ENCODE results near the gene ILKAP.

ILKAP gene

DNA sequence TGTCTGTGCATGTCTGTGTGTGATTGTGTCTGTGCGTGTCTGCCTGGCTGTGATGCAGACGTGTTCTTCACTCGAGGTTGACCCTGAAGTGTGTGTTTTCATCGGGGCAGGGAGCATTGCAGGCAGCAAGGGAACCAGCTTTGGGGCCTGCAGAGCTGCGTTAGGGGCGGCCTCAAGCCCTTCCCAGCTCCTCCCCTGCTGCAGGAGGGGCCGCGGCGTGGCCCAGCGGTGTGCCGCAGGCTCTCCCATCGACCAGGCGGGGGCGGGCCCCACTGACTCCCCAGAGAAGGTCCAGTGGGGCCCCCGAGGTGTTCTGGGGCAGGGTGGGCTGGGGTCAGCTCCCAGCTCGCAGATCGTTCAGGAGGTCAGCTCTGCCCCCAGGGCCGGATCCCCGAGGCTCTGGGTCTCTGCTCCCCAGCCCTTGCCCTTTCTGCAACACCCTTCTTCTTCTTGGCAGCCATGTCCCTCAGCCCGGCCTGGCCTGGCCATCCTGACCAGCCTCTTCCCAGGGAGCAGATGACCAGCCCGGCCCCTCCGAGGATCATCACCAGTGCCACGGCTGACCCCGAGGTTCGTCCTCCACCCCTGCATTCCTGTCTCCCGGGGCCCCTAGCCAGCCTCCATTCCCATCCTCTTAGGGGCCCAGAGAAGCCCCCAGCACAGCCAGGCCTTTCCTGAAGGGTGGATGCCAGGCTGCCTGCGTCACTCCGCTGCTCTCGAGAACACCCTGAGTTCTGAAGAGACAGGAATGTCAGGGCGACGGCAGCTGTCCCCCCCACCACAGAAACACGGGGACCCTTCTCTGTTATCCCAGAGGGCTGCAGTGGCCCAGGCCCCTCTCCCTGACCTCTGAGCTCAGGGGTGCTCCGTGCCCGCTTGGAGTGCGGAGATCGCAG, 76.1 kb downstream of the ILKAP start:
- Histone ChIP-seq H3K36me3 (ENCODE audit: insufficient read depth, low read length) (no peaks in the 10 kb centered on the region), H3K4me1 (ENCODE audit: insufficient read depth, low read length) (no peaks in the 10 kb centered on the region), H3K9me3 (ENCODE audit: low read length) (no peaks in the 10 kb centered on the region), H3K9ac (ENCODE audit: low read length) (no peak overlapping the region), H3K27ac (ENCODE audit: low read depth, low read length) (peak overlapping the region; percentile 55), H3K27me3 (ENCODE audit: control insufficient read depth in 1 of 2, insufficient read depth in 2 of 2, low read length in 2 of 2) (no peaks in the 10 kb centered on the region), H3K4me3 (ENCODE audit: low read depth in 1 of 2, low read length in 2 of 2) (peak overlapping the region in 1 of 2 donors; percentile 47)

DNA sequence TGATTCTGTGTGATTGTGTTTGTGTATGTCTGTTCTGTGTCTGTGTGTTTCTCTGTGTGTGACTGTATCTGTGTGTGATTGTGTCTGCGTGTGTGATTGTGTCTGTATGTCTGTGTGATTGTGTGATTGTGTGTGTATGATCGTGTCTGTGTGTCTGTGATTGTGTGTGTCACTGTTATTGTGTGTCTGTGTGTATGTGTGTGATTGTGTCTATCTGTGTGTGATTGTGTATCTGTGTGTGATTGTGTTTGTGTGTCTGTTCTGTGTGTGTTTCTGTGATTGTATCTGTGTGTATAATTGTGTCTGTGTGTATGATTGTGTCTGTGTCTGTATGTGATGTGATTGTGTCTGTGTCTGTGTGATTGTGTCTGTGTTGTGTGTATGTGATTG, 76.7 kb downstream of the ILKAP start:
- Histone ChIP-seq H3K4me3 (ENCODE audit: low read depth in 1 of 2, low read length in 2 of 2) (no peak overlapping the region), H3K9me3 (ENCODE audit: low read length) (no peaks in the 10 kb centered on the region), H3K27me3 (ENCODE audit: control insufficient read depth in 1 of 2, insufficient read depth in 2 of 2, low read length in 2 of 2) (no peaks in the 10 kb centered on the region), H3K4me1 (ENCODE audit: insufficient read depth, low read length) (no peaks in the 10 kb centered on the region), H3K36me3 (ENCODE audit: insufficient read depth, low read length) (no peaks in the 10 kb centered on the region), H3K27ac (ENCODE audit: low read depth, low read length) (no peak overlapping the region), H3K9ac (ENCODE audit: low read length) (no peak overlapping the region)

DNA sequence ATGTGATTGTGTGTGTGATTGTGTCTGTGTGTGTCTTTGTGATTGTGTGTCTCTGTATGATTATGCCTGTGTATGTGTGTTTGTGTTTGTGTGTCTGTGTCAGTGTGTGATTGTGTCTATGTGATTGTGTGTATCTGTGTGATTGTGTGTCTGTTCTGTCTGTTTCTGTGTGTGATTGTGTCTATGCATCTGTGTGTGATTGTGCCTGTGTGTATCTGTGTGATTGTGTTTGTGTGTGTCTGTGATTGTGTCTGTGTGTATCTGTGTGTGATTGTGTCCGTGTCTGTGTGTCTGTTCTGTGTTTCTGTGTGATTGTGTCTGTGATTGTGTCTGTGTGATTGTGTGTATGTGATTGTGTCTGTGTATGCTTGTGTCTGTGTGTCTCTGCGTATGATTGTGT, 77.2 kb downstream of the ILKAP start:
- H3K4me1 ChIP-seq (ENCODE audit: insufficient read depth, low read length), result no peaks in the 10 kb centered on the region
- H3K9me3 ChIP-seq (ENCODE audit: low read length), result no peaks in the 10 kb centered on the region
- no peak overlapping the region for H3K27ac ChIP-seq (ENCODE audit: low read depth, low read length)
- H3K9ac ChIP-seq (ENCODE audit: low read length), result no peak overlapping the region
- H3K36me3 ChIP-seq (ENCODE audit: insufficient read depth, low read length), result no peaks in the 10 kb centered on the region
- H3K4me3 ChIP-seq (ENCODE audit: low read depth in 1 of 2, low read length in 2 of 2), result no peak overlapping the region
- H3K27me3 ChIP-seq (ENCODE audit: control insufficient read depth in 1 of 2, insufficient read depth in 2 of 2, low read length in 2 of 2), result no peaks in the 10 kb centered on the region

DNA sequence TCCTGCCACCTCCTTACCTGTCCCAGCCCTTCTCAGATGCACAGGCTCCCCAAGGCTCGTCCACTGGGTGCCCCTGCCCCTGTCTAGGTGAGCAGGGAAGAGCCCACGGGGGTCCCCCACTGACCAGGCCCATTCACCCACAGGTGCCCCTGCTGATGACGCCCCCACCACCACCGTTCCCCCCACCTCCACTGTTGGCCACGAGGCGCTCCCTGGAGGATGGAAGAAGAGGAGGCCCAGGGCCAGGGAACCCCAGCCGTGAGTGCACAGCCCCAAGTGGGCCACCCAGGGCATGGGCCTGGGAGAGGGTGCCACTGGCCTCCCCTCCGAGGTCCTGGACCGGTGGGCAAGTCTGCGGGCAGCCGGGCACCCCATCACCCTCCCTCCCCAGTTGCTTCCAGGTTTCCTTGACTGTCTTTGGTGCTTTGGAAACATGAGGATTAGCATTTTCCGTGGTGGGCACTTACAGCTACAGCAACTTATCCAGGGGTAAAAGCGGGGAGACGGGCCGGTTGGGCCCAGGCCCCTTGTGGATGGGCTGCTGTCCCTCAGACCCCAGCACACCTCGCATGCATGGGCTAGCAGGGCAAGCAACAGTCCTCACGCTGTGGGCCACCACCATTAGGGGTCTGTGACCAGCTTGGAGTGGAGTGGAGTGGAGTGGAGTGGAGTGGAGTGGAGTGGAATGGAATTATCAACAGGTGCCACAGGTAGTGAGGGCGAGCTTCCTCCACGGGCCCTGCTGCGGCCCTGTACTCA, 78.2 kb downstream of the ILKAP start:
- H3K9me3 ChIP-seq (ENCODE audit: low read length), result no peaks in the 10 kb centered on the region
- no peaks in the 10 kb centered on the region for H3K27me3 ChIP-seq (ENCODE audit: control insufficient read depth in 1 of 2, insufficient read depth in 2 of 2, low read length in 2 of 2)
- H3K9ac ChIP-seq (ENCODE audit: low read length), result no peak overlapping the region
- no peak overlapping the region for H3K27ac ChIP-seq (ENCODE audit: low read depth, low read length)
- H3K4me1 ChIP-seq (ENCODE audit: insufficient read depth, low read length), result no peaks in the 10 kb centered on the region
- H3K4me3 ChIP-seq (ENCODE audit: low read depth in 1 of 2, low read length in 2 of 2), result no peak overlapping the region
- H3K36me3 ChIP-seq (ENCODE audit: insufficient read depth, low read length), result no peaks in the 10 kb centered on the region

DNA sequence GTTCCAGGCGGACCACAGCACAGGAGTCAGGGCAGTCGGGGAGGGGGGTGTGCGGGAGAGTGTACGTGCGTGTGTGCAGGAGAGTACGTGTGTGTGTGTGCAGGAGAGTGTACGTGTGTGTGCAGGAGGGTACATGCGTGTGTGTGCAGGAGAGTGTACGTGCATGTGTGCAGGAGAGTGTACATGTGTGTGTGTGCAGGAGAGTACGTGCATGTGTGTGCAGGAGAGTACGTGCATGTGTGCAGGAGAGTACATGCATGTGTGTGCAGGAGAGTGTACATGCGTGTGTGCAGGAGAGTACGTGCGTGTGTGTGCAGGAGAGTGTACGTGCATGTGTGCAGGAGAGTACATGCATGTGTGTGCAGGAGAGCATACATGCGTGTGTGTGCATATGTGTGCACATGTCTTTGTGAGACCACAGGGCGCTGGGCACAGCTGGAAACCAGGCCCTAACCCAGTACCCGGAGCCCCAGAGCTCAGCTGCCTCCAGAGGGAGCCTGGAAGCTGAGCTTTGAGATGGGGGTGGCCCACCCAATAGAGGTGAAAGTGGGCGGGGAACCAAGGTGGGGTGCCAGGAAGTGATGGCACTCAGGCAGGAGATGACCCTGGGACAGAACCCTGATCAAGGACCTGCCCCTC, 78.9 kb downstream of the ILKAP start:
- Histone ChIP-seq H3K27ac (ENCODE audit: low read depth, low read length) (no peak overlapping the region), H3K27me3 (ENCODE audit: control insufficient read depth in 1 of 2, insufficient read depth in 2 of 2, low read length in 2 of 2) (no peaks in the 10 kb centered on the region), H3K9me3 (ENCODE audit: low read length) (no peaks in the 10 kb centered on the region), H3K9ac (ENCODE audit: low read length) (no peak overlapping the region), H3K4me1 (ENCODE audit: insufficient read depth, low read length) (no peaks in the 10 kb centered on the region), H3K36me3 (ENCODE audit: insufficient read depth, low read length) (no peaks in the 10 kb centered on the region), H3K4me3 (ENCODE audit: low read depth in 1 of 2, low read length in 2 of 2) (no peak overlapping the region)

DNA sequence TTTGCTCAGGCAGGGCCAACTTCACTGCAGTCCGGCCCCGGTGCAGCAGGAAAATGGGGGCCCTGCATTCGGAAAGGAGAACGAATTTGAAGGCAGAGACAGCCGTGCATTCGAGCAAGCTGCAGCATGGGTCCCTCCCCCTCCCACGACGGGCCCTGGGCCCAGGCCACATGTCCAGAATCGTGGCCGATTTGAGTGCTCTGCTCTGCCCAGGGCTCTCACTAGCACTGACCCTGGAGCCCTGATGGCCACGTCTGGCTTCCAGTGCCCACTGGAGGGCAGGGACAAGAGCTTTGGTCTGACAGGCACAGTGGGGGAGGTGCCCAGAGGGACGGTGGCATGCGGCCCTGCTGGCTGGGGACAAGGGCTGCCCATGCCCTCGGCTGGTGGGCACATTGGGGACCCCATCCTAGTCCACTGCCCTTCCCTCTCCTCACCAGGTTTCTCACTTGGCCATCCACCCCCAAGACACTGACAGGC, 79.5 kb downstream of the ILKAP start:
- H3K4me3 ChIP-seq (ENCODE audit: low read depth in 1 of 2, low read length in 2 of 2), result no peak overlapping the region
- no peaks in the 10 kb centered on the region for H3K36me3 ChIP-seq (ENCODE audit: insufficient read depth, low read length)
- H3K9ac ChIP-seq (ENCODE audit: low read length), result no peak overlapping the region
- H3K27me3 ChIP-seq (ENCODE audit: control insufficient read depth in 1 of 2, insufficient read depth in 2 of 2, low read length in 2 of 2), result no peaks in the 10 kb centered on the region
- H3K4me1 ChIP-seq (ENCODE audit: insufficient read depth, low read length), result no peaks in the 10 kb centered on the region
- H3K27ac ChIP-seq (ENCODE audit: low read depth, low read length), result no peak overlapping the region
- no peaks in the 10 kb centered on the region for H3K9me3 ChIP-seq (ENCODE audit: low read length)

DNA sequence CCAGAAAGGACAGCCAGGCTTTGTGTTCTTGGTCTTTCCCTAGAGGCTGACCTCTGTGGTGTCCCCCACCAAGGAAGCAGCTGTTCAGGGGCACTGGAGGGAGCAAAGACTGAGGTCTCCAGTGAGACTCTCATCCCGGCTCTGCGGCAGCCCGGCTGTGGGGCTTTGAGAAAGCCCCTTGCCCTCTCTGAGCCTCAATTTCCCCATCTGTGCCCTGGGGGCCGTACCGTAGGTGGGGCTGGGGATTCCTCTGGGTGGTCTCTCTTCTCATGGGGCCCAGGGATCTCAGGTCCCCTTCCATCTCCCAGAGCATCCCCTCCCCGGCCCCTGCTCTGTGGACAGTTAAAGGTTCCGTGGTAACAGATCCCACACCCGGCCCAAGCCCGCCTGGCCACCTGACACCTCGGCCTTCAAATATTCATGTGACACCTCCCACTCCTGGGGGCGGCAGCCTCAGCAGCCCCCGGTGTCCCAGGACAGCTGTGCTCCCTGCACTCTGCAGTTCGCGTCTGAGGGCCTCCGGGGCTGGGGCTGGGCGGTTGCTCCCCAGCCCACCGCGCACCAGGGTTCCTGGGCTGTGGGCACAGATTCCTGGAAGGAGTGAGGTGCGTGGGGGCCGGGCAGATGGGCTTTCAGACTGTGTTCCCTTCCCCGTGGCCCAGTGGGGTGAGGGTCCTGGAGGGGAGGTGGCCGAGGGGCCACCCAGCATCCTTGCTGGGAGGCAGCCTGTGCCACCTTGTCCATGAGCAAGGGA, 80.1 kb downstream of the ILKAP start:
- H3K36me3 ChIP-seq (ENCODE audit: insufficient read depth, low read length), result no peaks in the 10 kb centered on the region
- H3K9me3 ChIP-seq (ENCODE audit: low read length), result no peaks in the 10 kb centered on the region
- no peak overlapping the region for H3K4me3 ChIP-seq (ENCODE audit: low read depth in 1 of 2, low read length in 2 of 2)
- no peak overlapping the region for H3K9ac ChIP-seq (ENCODE audit: low read length)
- no peak overlapping the region for H3K27ac ChIP-seq (ENCODE audit: low read depth, low read length)
- peaks cover 0 to 3% of the 10 kb centered on the region in 2 donors for H3K27me3 ChIP-seq (ENCODE audit: control insufficient read depth in 1 of 2, insufficient read depth in 2 of 2, low read length in 2 of 2)
- H3K4me1 ChIP-seq (ENCODE audit: insufficient read depth, low read length), result no peaks in the 10 kb centered on the region

DNA sequence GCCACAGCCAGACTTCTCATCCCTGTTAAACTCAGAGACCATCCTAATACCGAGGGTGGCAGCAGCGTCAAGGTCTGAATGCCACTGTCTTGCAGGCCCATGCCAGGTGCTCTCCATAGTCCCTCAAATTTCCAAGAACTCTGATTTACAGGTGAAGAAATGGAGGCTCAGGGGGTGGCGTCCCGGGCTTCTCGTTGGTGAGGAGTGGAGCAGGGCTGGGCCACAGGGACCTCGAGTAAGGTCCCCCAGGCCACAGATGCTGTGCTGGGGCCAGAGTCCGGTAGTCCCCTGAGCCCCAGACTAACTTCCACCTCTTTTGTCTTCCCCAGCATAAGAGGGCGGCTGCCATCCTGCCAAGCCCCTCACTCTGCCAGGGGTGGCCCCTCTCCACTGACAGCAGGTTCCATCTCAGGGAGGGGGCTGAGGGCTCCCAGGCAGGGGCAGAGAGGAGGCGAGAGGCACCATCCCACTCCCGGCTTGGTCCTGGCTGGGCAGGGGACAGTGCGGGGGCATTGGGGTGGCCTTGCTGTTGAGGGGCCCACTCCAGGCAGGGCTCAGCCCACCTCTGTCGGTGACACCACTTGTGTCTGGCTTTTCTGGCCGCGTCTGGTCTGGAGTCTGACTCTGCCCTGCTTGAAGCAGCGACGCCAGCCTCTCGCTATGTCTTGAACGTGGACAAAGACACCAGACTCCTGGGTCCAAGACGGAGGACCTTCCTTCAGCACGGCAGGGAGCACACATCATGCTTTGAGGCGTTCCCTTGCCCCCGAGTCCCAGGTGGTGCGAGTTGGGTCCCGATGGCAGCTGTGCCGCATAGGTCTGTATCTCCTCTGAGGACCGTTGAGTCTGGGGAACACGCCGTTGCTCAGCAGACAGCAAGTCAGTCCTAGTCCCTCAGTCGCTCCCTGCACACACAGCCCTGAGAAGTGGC, 80.9 kb downstream of the ILKAP start:
- Histone ChIP-seq H3K27ac (ENCODE audit: low read depth, low read length) (no peak overlapping the region), H3K9ac (ENCODE audit: low read length) (no peak overlapping the region), H3K4me1 (ENCODE audit: insufficient read depth, low read length) (no peaks in the 10 kb centered on the region), H3K36me3 (ENCODE audit: insufficient read depth, low read length) (no peaks in the 10 kb centered on the region), H3K9me3 (ENCODE audit: low read length) (no peaks in the 10 kb centered on the region), H3K4me3 (ENCODE audit: low read depth in 1 of 2, low read length in 2 of 2) (no peak overlapping the region), H3K27me3 (ENCODE audit: control insufficient read depth in 1 of 2, insufficient read depth in 2 of 2, low read length in 2 of 2) (peaks cover 0 to 3% of the 10 kb centered on the region in 2 donors)

DNA sequence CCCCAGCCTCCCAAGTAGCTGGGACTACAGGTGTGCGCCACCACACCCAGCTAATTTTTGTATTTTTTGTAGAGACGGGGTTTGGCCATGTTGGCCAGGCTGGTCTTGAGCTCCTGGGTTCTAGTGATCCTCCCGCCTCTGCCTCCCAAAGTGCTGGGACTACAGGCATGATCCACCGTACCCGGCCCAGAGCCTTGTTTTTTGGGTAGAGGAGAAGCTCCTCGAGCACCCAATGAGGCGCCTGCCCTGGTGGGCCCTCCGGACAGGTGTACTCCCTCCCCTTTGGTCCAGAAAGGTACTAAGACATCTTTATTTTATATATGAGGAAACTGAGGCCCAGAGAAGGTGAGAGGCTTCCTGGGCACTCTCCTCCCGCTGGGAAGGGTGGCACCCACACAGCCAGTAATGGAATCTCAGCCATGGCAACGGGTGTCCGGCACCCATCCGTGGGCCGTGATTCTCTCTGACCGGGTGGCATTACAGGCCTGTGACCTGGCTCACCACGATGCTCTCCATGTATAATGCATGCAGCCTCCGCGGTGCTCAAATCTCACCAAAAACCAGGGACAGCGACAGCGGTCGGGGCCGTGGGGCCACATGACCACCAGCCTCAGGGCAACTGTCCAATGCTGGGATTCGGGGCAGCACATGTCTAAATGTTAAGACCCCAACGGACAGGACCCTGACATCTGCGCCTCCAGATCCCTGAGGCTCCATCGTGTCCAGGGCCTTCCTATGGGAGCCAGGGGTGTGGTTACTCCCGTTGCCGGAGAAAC, 81.8 kb downstream of the ILKAP start:
- Histone ChIP-seq H3K9me3 (ENCODE audit: low read length) (no peaks in the 10 kb centered on the region), H3K9ac (ENCODE audit: low read length) (no peak overlapping the region), H3K4me1 (ENCODE audit: insufficient read depth, low read length) (no peaks in the 10 kb centered on the region), H3K27ac (ENCODE audit: low read depth, low read length) (no peak overlapping the region), H3K36me3 (ENCODE audit: insufficient read depth, low read length) (no peaks in the 10 kb centered on the region), H3K4me3 (ENCODE audit: low read depth in 1 of 2, low read length in 2 of 2) (no peak overlapping the region), H3K27me3 (ENCODE audit: control insufficient read depth in 1 of 2, insufficient read depth in 2 of 2, low read length in 2 of 2) (peaks cover 0 to 3% of the 10 kb centered on the region in 2 donors)

Measured in muscle layer of colon (tissue), 2 donors.